Calu3 (cell line): Measurements from ENCODE around the gene AIDA. TPM values are rescaled to one million over a fixed set of nuclear protein-coding genes. Genes with fewer than 3 reads are reported as not detected.

Source experiments
- BruUV-seq: library from RNA; stranded (reverse); fragments of 400-500 nt; replicated peaks from 2 replicates; lab custom pipeline; 2021; lab: Mats Ljungman, UMichigan
- CTCF ChIA-PET: fragments of 300-600 bp; sonication (Branson Sonifier 250); formaldehyde crosslinking; loops from one replicate; lab custom pipeline; 2022; ENCODE audit warnings: antibody characterized with exemption; lab: Charles Lee
- DNase-seq: peaks from one replicate; pipeline ENCODE4 v3.0.0; 2022
- H3K27ac Mint-ChIP-seq: one replicate; pipeline ENCODE4 v1.8.0; 2022; ENCODE audit warnings: mixed read lengths; ENCODE audit not compliant: unreplicated experiment
- H3K27me3 Mint-ChIP-seq: one replicate; pipeline ENCODE4 v1.8.0; 2022; ENCODE audit warnings: mixed read lengths; ENCODE audit not compliant: unreplicated experiment
- H3K36me3 Mint-ChIP-seq: one replicate; pipeline ENCODE4 v1.8.0; 2022; ENCODE audit warnings: mild to moderate bottlenecking, moderate library complexity, mixed read lengths; ENCODE audit not compliant: insufficient read depth, unreplicated experiment
- H3K4me1 Mint-ChIP-seq: one replicate; pipeline ENCODE4 v1.8.0; 2022; ENCODE audit warnings: mild to moderate bottlenecking, low read depth, mixed read lengths; ENCODE audit not compliant: unreplicated experiment
- H3K4me3 Mint-ChIP-seq: one replicate; pipeline ENCODE4 v1.8.0; 2022; ENCODE audit warnings: mild to moderate bottlenecking, low read depth, moderate library complexity, mixed read lengths; ENCODE audit not compliant: unreplicated experiment
- H3K9me3 Mint-ChIP-seq: one replicate; pipeline ENCODE4 v1.8.0; 2022; ENCODE audit warnings: low read depth, mixed read lengths; ENCODE audit not compliant: unreplicated experiment
- CTCF ChIP-seq: fragments of 200-600 bp; IDR thresholded peaks from one replicate; pipeline ENCODE4 v1.8.0; 2022; ENCODE audit warnings: antibody characterized with exemption; ENCODE audit not compliant: unreplicated experiment
- intact Hi-C: fragments of 100-400 bp; cut with micrococcal nuclease; formaldehyde crosslinking; loops from one replicate; pipeline ENCODE4 v1.10.0; 2022; ENCODE audit not compliant: unreplicated experiment
- total RNA-seq: library from RNA; stranded (reverse); gene quantifications from 2 replicates; pipeline ENCODE4 v1.2.3, GENCODE V29; 2022

Gene AIDA
- total RNA-seq, 1 experiment from 2014 or later, result 46.2 TPM

- Mint-ChIP-seq H3K27me3 (no peaks in the 10 kb centered on the region), H3K9me3 (no peaks in the 10 kb centered on the region), H3K4me3 (no peak overlapping the region), H3K36me3 (peaks cover 51% of the 10 kb centered on the region), H3K4me1 (no peaks in the 10 kb centered on the region), H3K27ac (no peak overlapping the region)
- DNase-seq, result no peak
- BruUV-seq, result no TSS peak
- TF ChIP-seq CTCF, result no peak
- intact Hi-C loops, result loop anchor here (5.0 kb wide), 1 partner anchor 67 kb away; no protein-coding TSS in a partner anchor
- CTCF ChIA-PET, result no interaction called here
Measured at GRCh38 chr1:222654849-222655248, 57.4 kb downstream of the AIDA start.

GRCh38 chr1:222653178-222653827, 59.0 kb downstream of the AIDA start:
- BruUV-seq, result no TSS peak
- H3K27me3 Mint-ChIP-seq, result no peaks in the 10 kb centered on the region
- H3K9me3 Mint-ChIP-seq, result no peaks in the 10 kb centered on the region
- H3K4me3 Mint-ChIP-seq, result no peak overlapping the region
- no peak overlapping the region for H3K27ac Mint-ChIP-seq
- peaks cover 48% of the 10 kb centered on the region for H3K36me3 Mint-ChIP-seq
- CTCF ChIA-PET, result no interaction called here
- TF ChIP-seq CTCF, result no peak
- no peak for DNase-seq
- intact Hi-C loops, result no loop called here
- H3K4me1 Mint-ChIP-seq, result no peaks in the 10 kb centered on the region

GRCh38 chr1:222652676-222653075, 59.6 kb downstream of the AIDA start:
- intact Hi-C loops, result no loop called here
- Mint-ChIP-seq H3K36me3 (peaks cover 44% of the 10 kb centered on the region), H3K27me3 (no peaks in the 10 kb centered on the region), H3K27ac (no peak overlapping the region), H3K4me3 (no peak overlapping the region), H3K9me3 (no peaks in the 10 kb centered on the region), H3K4me1 (no peaks in the 10 kb centered on the region)
- no TSS peak for BruUV-seq
- CTCF ChIA-PET, result no interaction called here
- DNase-seq, result no peak
- no peak for TF ChIP-seq CTCF

- H3K27me3 Mint-ChIP-seq, result no peaks in the 10 kb centered on the region
- H3K4me1 Mint-ChIP-seq, result peaks cover 8% of the 10 kb centered on the region
- intact Hi-C loops, result loop anchor here (10.0 kb wide), 1 partner anchor 440 kb away; no protein-coding TSS in a partner anchor
- peaks cover 24% of the 10 kb centered on the region for H3K36me3 Mint-ChIP-seq
- no peak for TF ChIP-seq CTCF
- peak overlapping the region; percentile 97 for H3K4me3 Mint-ChIP-seq
- no peaks in the 10 kb centered on the region for H3K9me3 Mint-ChIP-seq
- TSS peak; percentile 69 for BruUV-seq
- DNase-seq, result no peak
- peak overlapping the region; percentile 93 for H3K27ac Mint-ChIP-seq
- CTCF ChIA-PET, result interaction anchor here (1.0 to 1.5 kb wide), 3 partner anchors 10 to 179 kb away, joined by 3 to 9 read pairs (median 4); no protein-coding TSS in a partner anchor
Measured at GRCh38 chr1:222644636-222644980, 67.7 kb downstream of the AIDA start.
